HepG2 (cell line): ENCODE results near the gene ZNF3. TPM values are rescaled to one million over a fixed set of nuclear protein-coding genes. Genes with fewer than 3 reads are reported as not detected.

Experiments
- ATAC-seq: fragments of 200-7000 bp; cut with Tn5 transposase; 3 replicates; pipeline ENCODE4 v1.9.1; 2020; ENCODE audit warnings: mild to moderate bottlenecking, moderate library complexity
- BruUV-seq: library from RNA; stranded (reverse); fragments of 400-500 nt; replicated peaks from 2 replicates; lab custom pipeline; 2021; lab: Mats Ljungman, UMichigan
- CTCF ChIA-PET: fragments of 300-600 bp; formaldehyde crosslinking; extraction: SDS; loops from one replicate; lab custom pipeline; 2021; ENCODE audit warnings: low total read pairs, inconsistent platforms, low intra/inter-chr PET ratio; lab: Yijun Ruan, JAX
- POLR2A ChIA-PET: fragments of 350-600 bp; sonication (Branson Sonifier 250); formaldehyde crosslinking; loops from one replicate; lab custom pipeline; 2020; ENCODE audit warnings: antibody characterized with exemption, inconsistent platforms; lab: Yijun Ruan, JAX
- DNase-seq: peaks from one replicate; pipeline ENCODE4 v3.0.0-alpha.2; 2015; ENCODE audit warnings: low spot score
- FAIRE-seq: peaks from 3 replicates; lab custom pipeline; 2011; peaks lifted over from hg19 to GRCh38; lab: Jason Lieb, UNC
- H2AFZ ChIP-seq: one replicate; pipeline ENCODE4 v1.6.1; 2011; ENCODE audit warnings: low read length, inconsistent platforms
- H3K27ac ChIP-seq: fragments of 300-600 bp; 3 replicates; pipeline ENCODE4 v1.8.0; 2011; ENCODE audit warnings: mixed run types, mild to moderate bottlenecking, mixed read lengths, low read length, inconsistent platforms; ENCODE audit not compliant: insufficient read depth; ENCODE audit errors: extremely low read length
- H3K27me3 ChIP-seq, 2 experiments: fragments of 200-600 bp in 1 of 2; 2 replicates in 1 of 2; 3 replicates in 1 of 2; pipeline versions ENCODE4 v1.6.0 to v1.8.0; 2011; ENCODE audit warnings: low read length in 2 of 2, mild to moderate bottlenecking in 2 of 2, moderate library complexity in 2 of 2, inconsistent platforms in 1 of 2; ENCODE audit not compliant: insufficient read depth in 2 of 2, control insufficient read depth in 1 of 2
- H3K36me3 ChIP-seq, 2 experiments: fragments of 200-600 bp in 1 of 2; replicated peaks in 1 of 2; 2 replicates in 1 of 2; 3 replicates in 1 of 2; pipeline versions ENCODE4 v1.5.1 to v1.8.0; 2011; ENCODE audit warnings: low read length in 2 of 2, inconsistent platforms in 1 of 2; ENCODE audit not compliant: insufficient read depth in 2 of 2, control insufficient read depth in 1 of 2
- H3K4me1 ChIP-seq: 2 replicates; pipeline ENCODE4 v1.5.1; 2012; ENCODE audit warnings: low read length, inconsistent platforms; ENCODE audit not compliant: insufficient read depth
- H3K4me2 ChIP-seq: 2 replicates; pipeline ENCODE4 v1.6.0; 2011; ENCODE audit warnings: low read depth, low read length, inconsistent platforms
- H3K4me3 ChIP-seq, 3 experiments: fragments of 200-600 bp in 1 of 3; sonication (generic), shearing (Covaris generic) in 1 of 3; replicated peaks in 1 of 3; 2 replicates each; pipeline ENCODE4 v1.5.1; 2011 to 2016; ENCODE audit warnings: low read length in 3 of 3, inconsistent platforms in 2 of 3, low read depth in 2 of 3, mild to moderate bottlenecking in 2 of 3, control low read depth in 1 of 3, mixed read lengths in 1 of 3; ENCODE audit not compliant: insufficient read depth in 1 of 3
- H3K79me2 ChIP-seq: one replicate; pipeline ENCODE4 v1.6.1; 2011; ENCODE audit warnings: low read length, inconsistent platforms; ENCODE audit not compliant: insufficient read depth
- H3K9ac ChIP-seq: 2 replicates; pipeline ENCODE4 v1.6.0; 2011; ENCODE audit warnings: mild to moderate bottlenecking, low read depth, low read length, inconsistent platforms; ENCODE audit not compliant: insufficient read depth
- H3K9me3 ChIP-seq: 2 replicates; pipeline ENCODE4 v1.5.1; 2012; ENCODE audit warnings: mild to moderate bottlenecking, low read length
- H4K20me1 ChIP-seq: 2 replicates; pipeline ENCODE4 v1.6.0; 2011; ENCODE audit warnings: inconsistent platforms, mild to moderate bottlenecking, low read length, moderate library complexity; ENCODE audit not compliant: insufficient read depth
- FOSL2 ChIP-seq: sonication (generic); formaldehyde crosslinking; IDR thresholded peaks from 2 replicates; pipeline ENCODE4 v1.4.0; 2020; ENCODE audit warnings: missing genetic modification reagents
- GTF3A ChIP-seq: sonication (generic); formaldehyde crosslinking; conservative IDR thresholded peaks from 2 replicates; pipeline ENCODE4 v1.4.0; 2020; ENCODE audit warnings: mild to moderate bottlenecking, missing genetic modification reagents
- IRF2 ChIP-seq: IDR thresholded peaks from 2 replicates; pipeline ENCODE4 v1.6.1; 2018; ENCODE audit warnings: missing genetic modification reagents, missing compliant biosample characterization
- REPIN1 ChIP-seq: sonication (generic); formaldehyde crosslinking; IDR thresholded peaks from 2 replicates; pipeline ENCODE4 v1.8.0; 2022; ENCODE audit warnings: missing genetic modification reagents, low read depth, mild to moderate bottlenecking, borderline replicate concordance
- SOX5 ChIP-seq: IDR thresholded peaks from 2 replicates; pipeline ENCODE4 v1.6.1; 2016; ENCODE audit warnings: borderline replicate concordance
- SP1 ChIP-seq, 2 experiments: fragments of 450-650 bp in 1 of 2; sonication (generic) in 1 of 2; formaldehyde crosslinking in 1 of 2; IDR thresholded peaks; 2 replicates each; pipeline versions ENCODE4 v1.4.0 to v1.6.1; 2016 to 2020; ENCODE audit warnings: missing genetic modification reagents in 1 of 2
- ZC3H13 ChIP-seq: sonication (generic); formaldehyde crosslinking; IDR thresholded peaks from 2 replicates; pipeline ENCODE4 v1.8.1; 2023; ENCODE audit warnings: mild to moderate bottlenecking, missing genetic modification reagents, moderate library complexity
- ZNF12 ChIP-seq: sonication (generic); formaldehyde crosslinking; IDR thresholded peaks from 2 replicates; pipeline ENCODE4 v1.5.0; 2020; ENCODE audit warnings: missing genetic modification reagents
- ZNF337 ChIP-seq: sonication (generic); formaldehyde crosslinking; IDR thresholded peaks from 2 replicates; pipeline ENCODE4 v1.5.1; 2020; ENCODE audit warnings: missing genetic modification reagents, low read depth, mild to moderate bottlenecking, borderline replicate concordance
- WGBS: methylation state at CpG from one replicate; pipeline ENCODE4 v1.1.6; 2017; ENCODE audit warnings: low lambda C conversion rate; 5-methylcytosine and 5-hydroxymethylcytosine counted together
- in situ Hi-C: cut with HindIII; loops from 2 replicates; pipeline ENCODE4 v1.10.0; 2017; ENCODE audit warnings: low pct_unique_long_range_greater_than_20kb; ENCODE audit not compliant: extremely low pct_ligation_motif_present
- intact Hi-C: fragments of 100-400 bp; cut with micrococcal nuclease; formaldehyde crosslinking; loops from one replicate; pipeline ENCODE4 v1.10.0; 2022; ENCODE audit not compliant: unreplicated experiment
- polyA plus RNA-seq, 8 experiments: library from polyadenylated mRNA; depleted of rRNA in 3 of 8; stranded (reverse) in 7 of 8; unstranded in 1 of 8; fragments of >200 nt; fragmentation: Illumina TruSeq in 4 of 8; extraction: Trizol in 4 of 8; gene quantifications; 2 replicates each; pipeline versions ENCODE4 v1.2.1 to v1.2.3, GENCODE V29; 2011 to 2016; ENCODE audit warnings: low read depth in 4 of 8, missing spikeins in 1 of 8, mixed read lengths in 1 of 8; ENCODE audit not compliant: insufficient read depth in 1 of 8
- total RNA-seq, 5 experiments: library from RNA; depleted of rRNA; stranded (reverse); fragments of >200 nt; fragmentation: Illumina TruSeq; extraction: Trizol; gene quantifications; 2 replicates each; pipeline ENCODE4 v1.2.3, GENCODE V29; 2016; ENCODE audit warnings: low read depth in 1 of 5
- TF ChIP-seq, protein P1 (sequence below): IDR thresholded peaks from 2 replicates; pipeline ENCODE4 v1.4.0; 2020; ENCODE audit warnings: mild to moderate bottlenecking, missing genetic modification reagents

The ZNF3 gene
- total and polyA plus RNA-seq, 2 of the 13 experiments (the other 11 are each of a cell fraction or from before 2014, with no cell fraction given) = 33.7 to 56.9 TPM

DNA sequence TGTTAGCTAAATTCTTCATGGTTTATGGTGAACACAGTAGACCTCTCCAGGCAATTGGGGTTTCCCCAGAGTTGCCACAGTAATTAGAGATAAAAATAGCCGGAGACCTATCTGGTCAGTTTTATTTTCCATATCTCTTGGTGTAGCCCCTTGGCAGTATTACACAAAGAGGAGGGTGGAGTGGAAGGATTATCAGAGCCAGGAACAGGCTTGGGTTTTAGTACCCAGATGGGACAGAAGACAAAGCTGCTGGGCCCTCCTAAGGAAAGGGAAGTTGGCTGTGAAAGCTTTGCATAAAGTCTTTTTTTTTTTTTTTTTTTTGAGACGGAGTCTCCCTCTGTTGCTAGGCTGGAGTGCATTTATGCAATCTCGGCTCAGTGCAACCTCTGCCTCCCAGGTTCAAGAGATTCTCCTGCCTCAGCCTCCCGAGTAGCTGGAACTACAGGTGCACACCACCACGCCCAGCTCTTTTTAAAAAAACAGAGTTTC is 22.2 kb downstream of the ZNF3 start:
- CTCF ChIA-PET = no interaction called here

More for the DNA sequence above, 22.2 kb downstream of the ZNF3 start:
- ATAC-seq (no peak), FAIRE-seq (no peak), DNase-seq (no peak)
- 99% methylated on average over 5 of the region's 5 CpGs for WGBS
- intact Hi-C loops = no loop called here
- Histone ChIP-seq H3K4me3 (no peak overlapping the region), H3K4me2 (no peak overlapping the region), H3K27me3 (no peaks in the 10 kb centered on the region; a peak in 1 of 5 replicates), H3K36me3 (peaks cover 10 to 43% of the 10 kb centered on the region in 2 experiments), H3K4me1 (no peaks in the 10 kb centered on the region), H3K79me2 (no peaks in the 10 kb centered on the region), H3K9ac (no peak overlapping the region), H4K20me1 (no peaks in the 10 kb centered on the region)
- in situ Hi-C loops = loop anchor here (10.0 kb wide), 1 partner anchor 144 kb away; the partner anchor contains the start of gene TRIM4
- POLR2A ChIA-PET = no interaction called here
- TF ChIP-seq, protein P1, sequence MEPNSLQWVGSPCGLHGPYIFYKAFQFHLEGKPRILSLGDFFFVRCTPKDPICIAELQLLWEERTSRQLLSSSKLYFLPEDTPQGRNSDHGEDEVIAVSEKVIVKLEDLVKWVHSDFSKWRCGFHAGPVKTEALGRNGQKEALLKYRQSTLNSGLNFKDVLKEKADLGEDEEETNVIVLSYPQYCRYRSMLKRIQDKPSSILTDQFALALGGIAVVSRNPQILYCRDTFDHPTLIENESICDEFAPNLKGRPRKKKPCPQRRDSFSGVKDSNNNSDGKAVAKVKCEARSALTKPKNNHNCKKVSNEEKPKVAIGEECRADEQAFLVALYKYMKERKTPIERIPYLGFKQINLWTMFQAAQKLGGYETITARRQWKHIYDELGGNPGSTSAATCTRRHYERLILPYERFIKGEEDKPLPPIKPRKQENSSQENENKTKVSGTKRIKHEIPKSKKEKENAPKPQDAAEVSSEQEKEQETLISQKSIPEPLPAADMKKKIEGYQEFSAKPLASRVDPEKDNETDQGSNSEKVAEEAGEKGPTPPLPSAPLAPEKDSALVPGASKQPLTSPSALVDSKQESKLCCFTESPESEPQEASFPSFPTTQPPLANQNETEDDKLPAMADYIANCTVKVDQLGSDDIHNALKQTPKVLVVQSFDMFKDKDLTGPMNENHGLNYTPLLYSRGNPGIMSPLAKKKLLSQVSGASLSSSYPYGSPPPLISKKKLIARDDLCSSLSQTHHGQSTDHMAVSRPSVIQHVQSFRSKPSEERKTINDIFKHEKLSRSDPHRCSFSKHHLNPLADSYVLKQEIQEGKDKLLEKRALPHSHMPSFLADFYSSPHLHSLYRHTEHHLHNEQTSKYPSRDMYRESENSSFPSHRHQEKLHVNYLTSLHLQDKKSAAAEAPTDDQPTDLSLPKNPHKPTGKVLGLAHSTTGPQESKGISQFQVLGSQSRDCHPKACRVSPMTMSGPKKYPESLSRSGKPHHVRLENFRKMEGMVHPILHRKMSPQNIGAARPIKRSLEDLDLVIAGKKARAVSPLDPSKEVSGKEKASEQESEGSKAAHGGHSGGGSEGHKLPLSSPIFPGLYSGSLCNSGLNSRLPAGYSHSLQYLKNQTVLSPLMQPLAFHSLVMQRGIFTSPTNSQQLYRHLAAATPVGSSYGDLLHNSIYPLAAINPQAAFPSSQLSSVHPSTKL (CRISPR knock-in tag) = no peak
- TF ChIP-seq SOX5 (CRISPR knock-in tag) (no peak), ZNF337 (CRISPR knock-in tag) (no peak), REPIN1 (no peak), IRF2 (CRISPR knock-in tag) (no peak), FOSL2 (CRISPR knock-in tag) (no peak), ZC3H13 (CRISPR knock-in tag) (no peak), ZNF12 (CRISPR knock-in tag) (no peak), SP1 (IDR thresholded peaks at IDR 0.05) (no peak), SP1 (CRISPR knock-in tag; IDR thresholded peaks at IDR 0.05) (no peak), GTF3A (CRISPR knock-in tag) (no peak)
- TF ChIP-seq, all 625 proteins: peak for 0
- H3K27ac ChIP-seq = no peak overlapping the region
- H2AFZ ChIP-seq = no peak overlapping the region
- no peaks in the 10 kb centered on the region for H3K9me3 ChIP-seq
- no TSS peak for BruUV-seq
